ENCODE measurements around the gene TMSB15B.

GRCh38 chrX:104008831-104009230, 46.4 kb downstream of the TMSB15B start:
- no peak for TF ChIP-seq CTCF (IDR thresholded peaks at IDR 0.05)
- TF ChIP-seq POLR2A (IDR thresholded peaks at IDR 0.05) = no peak

Data from right lobe of liver (tissue), 4 donors.